ENCODE data around the gene PACSIN2. TPM values are rescaled to one million over a fixed set of nuclear protein-coding genes. Genes with fewer than 3 reads are reported as not detected.
"Not testable (repeated sequence)": the region's sequence is repeated elsewhere in the genome, so short reads cannot be mapped to it uniquely, and the experiment has no call there.

The PACSIN2 gene
- total RNA-seq, 1 donor = 35.2 TPM

DNA sequence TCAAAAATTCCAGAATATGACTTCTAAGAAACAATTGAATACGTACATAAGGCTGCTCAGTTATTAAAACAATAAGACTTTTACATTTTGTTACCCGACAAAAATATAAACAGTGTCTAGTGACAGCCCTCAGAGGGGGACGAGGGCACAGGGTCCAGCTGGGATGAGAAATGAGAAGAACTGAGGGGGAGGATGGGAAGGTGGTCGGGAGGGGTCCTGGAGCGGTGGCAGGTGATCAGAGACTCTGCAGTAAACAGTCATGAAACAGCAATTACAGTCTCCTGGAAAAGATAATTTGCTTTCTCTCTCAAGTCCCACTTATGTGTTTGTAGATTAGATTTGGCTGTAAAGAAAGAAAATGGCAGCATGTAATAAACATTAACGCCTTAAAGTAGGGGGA, 56.0 kb downstream of the PACSIN2 start:
- DNase-seq (ENCODE audit: low read depth) = no peak
- H3K4me3 ChIP-seq (ENCODE audit: low read depth, low read length) = peak overlapping the region; percentile 3
- TF ChIP-seq, protein P1, sequence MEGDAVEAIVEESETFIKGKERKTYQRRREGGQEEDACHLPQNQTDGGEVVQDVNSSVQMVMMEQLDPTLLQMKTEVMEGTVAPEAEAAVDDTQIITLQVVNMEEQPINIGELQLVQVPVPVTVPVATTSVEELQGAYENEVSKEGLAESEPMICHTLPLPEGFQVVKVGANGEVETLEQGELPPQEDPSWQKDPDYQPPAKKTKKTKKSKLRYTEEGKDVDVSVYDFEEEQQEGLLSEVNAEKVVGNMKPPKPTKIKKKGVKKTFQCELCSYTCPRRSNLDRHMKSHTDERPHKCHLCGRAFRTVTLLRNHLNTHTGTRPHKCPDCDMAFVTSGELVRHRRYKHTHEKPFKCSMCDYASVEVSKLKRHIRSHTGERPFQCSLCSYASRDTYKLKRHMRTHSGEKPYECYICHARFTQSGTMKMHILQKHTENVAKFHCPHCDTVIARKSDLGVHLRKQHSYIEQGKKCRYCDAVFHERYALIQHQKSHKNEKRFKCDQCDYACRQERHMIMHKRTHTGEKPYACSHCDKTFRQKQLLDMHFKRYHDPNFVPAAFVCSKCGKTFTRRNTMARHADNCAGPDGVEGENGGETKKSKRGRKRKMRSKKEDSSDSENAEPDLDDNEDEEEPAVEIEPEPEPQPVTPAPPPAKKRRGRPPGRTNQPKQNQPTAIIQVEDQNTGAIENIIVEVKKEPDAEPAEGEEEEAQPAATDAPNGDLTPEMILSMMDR (IDR thresholded peaks at IDR 0.05; ENCODE audit: insufficient read depth, low read length) = no peak

DNA sequence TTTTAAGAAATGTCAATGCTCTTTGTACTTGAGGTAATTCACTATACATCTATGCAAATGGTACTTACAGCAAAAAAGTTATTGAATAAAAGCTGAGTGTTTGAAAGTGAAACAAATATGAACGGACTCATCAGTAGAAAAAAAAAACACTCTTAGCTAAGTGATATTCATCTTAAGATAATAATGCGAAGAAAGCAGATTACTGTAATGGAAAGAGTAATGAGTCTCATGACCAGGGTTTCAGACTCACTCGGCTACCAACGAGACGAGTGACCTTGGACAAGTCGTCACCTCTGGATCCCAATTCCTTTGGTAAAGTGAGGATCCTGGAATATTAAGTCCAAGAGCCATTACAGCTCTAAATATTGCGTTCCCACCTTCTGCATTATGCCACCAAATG, 57.0 kb downstream of the PACSIN2 start:
- TF ChIP-seq, protein P1 (IDR thresholded peaks at IDR 0.05; ENCODE audit: insufficient read depth, low read length) = no peak
- no peak for DNase-seq (ENCODE audit: low read depth)

DNA sequence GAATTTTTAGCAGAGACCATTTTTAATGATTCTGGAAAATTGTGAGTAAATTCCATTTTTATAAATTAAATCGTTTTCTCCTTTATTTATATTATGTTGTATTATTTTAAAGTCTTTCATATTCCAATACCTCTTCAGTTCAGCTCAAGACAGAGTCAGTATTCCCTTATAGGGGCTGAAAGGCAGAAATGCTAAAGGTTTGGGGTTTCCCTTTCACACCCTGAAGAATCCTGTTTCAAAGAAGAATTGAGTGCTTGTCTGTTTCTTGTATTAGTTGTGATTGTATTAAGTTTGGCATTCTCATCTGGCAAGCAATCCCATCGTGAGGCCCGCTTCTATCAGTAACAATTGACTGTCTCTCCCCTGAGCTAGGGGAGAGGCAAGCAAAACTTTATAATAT, 57.4 kb downstream of the PACSIN2 start:
- TF ChIP-seq, protein P1 (IDR thresholded peaks at IDR 0.05; ENCODE audit: insufficient read depth, low read length) = no peak
- H3K4me3 ChIP-seq (ENCODE audit: low read depth, low read length) = no peak overlapping the region
- DNase-seq (ENCODE audit: low read depth) = no peak

More for the DNA sequence above, 57.0 kb downstream of the PACSIN2 start:
- no peak overlapping the region for H3K4me3 ChIP-seq (ENCODE audit: low read depth, low read length)

DNA sequence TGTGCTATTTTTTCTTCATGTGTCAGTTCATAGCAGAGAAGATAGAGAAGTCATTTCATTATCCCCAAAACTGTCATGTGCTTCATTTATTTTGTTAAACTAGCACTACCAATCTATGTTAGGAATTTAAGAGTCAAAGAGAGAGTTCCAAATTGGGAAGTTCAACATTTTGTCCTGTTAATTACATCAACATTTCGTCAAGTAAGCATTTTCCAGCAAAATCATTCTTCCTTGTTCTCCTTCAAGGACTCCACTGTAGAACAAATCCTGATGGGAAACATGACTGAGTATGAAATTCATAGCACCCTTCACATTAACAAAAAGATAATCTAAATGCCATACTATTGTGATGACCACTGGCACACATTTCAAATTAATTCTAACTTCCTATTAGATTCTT, 59.1 kb downstream of the PACSIN2 start:
- TF ChIP-seq, protein P1 (IDR thresholded peaks at IDR 0.05; ENCODE audit: insufficient read depth, low read length) = no peak
- H3K4me3 ChIP-seq (ENCODE audit: low read depth, low read length) = no peak overlapping the region
- DNase-seq (ENCODE audit: low read depth) = no peak

DNA sequence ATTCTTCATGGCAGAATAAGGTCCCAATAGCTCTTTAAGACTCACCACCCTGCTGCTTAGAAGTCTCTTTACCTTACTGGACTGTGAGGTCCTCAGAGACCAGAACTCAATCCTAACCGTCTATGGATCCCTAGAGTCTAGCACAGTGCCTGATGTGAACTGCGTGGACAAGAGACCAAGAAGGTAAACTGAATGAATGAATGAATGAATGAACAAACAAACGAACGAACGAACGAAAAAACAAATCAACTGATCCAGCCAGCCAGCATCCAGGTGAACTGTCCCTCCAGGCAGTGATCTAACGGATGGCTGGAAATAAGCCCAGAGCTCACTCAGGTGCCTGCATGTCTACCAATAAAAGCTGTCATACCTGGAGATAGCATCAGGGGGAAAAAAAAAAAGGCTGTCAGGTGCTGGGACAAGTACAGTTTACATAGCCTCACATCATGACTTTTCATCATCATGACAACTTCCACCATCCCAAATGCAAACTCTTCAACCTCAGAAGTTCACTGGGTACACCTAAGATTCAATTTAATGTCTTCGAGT, 59.8 kb downstream of the PACSIN2 start:
- H3K4me3 ChIP-seq (ENCODE audit: low read depth, low read length) = no peak overlapping the region
- TF ChIP-seq, protein P1 (IDR thresholded peaks at IDR 0.05; ENCODE audit: insufficient read depth, low read length) = no peak
- no peak for DNase-seq (ENCODE audit: low read depth)

DNA sequence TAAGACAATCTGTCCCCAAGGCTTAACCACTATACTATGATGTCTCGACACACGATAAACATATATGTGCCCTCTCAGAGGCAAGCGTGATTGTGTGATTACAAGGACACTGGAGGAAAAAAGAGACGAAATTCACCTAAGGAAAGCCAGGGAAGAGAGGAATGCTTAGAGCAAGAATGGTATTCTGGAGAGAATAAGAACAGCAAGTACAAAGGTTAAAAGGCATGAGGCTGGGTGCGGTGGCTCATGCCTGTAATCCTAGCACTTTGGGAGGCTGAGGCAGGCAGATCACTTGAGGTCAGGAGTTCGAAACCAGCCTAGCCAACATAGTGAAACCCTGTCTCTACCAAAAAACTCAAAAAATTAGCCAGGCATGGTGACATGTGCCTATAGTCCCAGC, 61.2 kb downstream of the PACSIN2 start:
- not testable (repeated sequence) for H3K4me3 ChIP-seq (ENCODE audit: low read depth, low read length); DNase-seq (ENCODE audit: low read depth)

DNA sequence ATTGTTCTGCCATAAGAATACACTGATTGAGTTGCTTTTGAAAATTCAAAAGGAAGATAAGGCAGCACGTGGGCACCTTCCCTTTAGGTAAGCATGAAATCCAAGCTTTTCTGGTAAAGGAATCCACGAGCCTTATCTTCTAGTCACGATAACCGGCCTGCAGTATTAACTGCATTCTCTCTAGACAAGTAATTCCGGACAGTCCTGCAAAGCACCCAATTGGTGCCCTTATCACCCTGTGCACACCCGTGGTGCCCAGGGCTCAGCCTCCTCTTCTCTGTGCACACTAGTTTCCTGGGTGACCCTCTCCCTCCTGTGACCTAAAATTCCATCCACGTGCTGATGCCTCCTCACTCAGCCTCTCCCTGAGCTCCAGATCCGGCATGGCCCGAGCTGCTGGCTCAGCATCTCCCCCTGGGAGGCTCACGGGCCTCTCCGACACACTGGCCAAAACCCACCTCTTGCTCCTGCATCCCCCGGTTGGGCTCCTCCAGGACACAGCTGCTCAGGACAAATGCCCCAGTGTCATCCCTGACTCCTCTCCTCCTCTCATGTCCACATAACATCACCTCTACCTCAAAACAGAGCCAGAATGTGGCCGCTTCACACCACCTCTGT, 63.7 kb downstream of the PACSIN2 start:
- no peak for DNase-seq (ENCODE audit: low read depth)
- no peak overlapping the region for H3K4me3 ChIP-seq (ENCODE audit: low read depth, low read length)
- TF ChIP-seq, protein P1 (IDR thresholded peaks at IDR 0.05; ENCODE audit: insufficient read depth, low read length) = no peak
